ENCODE results near the gene HTR3D. TPM values are rescaled to one million over a fixed set of nuclear protein-coding genes. Genes with fewer than 3 reads are reported as not detected.

The HTR3D gene
- polyA plus RNA-seq, 3 donors: not detected

DNA sequence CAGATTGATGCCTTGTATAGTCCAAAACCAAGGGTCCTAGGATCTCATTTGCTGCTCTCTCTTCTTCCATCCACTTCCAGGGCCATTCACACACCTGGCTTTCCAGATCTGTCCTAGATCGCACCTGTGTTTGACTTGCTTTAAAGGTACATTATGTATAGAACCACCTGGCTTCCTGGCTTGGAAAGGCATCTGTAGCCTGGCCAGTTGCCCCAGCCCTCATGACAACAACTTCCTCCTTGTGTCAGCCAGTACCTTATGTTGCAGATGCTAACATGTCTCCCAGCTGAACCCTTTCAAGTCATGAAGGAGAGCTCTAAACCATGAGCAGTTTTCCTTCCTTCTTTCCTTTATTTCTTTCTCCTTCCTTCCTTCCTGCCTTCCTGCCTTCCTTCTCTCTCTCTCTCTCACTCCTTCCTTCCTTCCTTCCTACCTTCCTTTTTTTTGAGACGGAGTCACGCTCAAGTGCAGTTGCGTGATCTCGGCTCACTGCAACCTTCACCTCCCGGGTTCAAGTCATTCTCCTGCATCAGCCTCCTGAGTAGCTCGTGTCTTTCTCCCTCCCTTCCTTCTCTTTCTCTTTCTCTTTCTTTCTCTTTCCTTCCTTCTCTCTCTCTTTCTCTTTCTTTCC is 18.8 kb downstream of the HTR3D start:
- H3K4me1 Mint-ChIP-seq: peaks cover 3% of the 10 kb centered on the region
- WGBS (ENCODE audit: insufficient coverage): 66% methylated on average over 5 of the region's 7 CpGs

DNA sequence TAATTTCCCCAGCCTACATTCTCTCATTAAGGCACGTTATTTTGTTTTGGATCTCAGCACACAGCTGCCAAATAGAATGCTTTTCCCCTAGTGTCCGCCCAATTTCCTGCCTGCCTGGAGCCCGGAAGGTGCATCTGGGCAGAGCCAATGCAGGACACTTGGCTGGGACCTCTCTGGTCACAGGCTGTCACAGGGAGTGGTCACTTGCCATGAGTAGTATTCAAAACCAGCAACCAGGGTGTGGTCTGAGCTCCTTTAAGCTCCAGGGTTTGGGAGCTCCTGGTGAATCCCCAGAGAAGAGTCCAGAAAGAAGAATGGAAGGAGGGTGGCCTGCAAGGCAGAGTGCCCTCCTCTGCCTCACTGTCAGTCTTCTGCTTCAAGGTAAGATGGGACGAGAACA is 21.2 kb downstream of the HTR3D start, which contains the start of gene HTR3C:
Gene HTR3C (plus strand): TSS at position 281 of the 400 bp plus-strand sequence. CDS start 34 bp downstream, at position 315.
- no peaks in the 10 kb centered on the region for H3K79me2 ChIP-seq (ENCODE audit: insufficient read depth, low read length)
- no peak within 1 kb of the TSS for H2AFZ ChIP-seq (ENCODE audit: insufficient read depth, low read depth, low read length, poor library complexity, severe bottlenecking)
- Mint-ChIP-seq H3K4me3 (no peak within 1 kb of the TSS), H3K27me3 (ENCODE audit: low read depth in 3 of 3) (peaks cover 0 to 10% (median 8%) of the 10 kb centered on the region in 3 donors), H3K36me3 (no peaks in the 10 kb centered on the region), H3K4me1 (peaks cover 3% of the 10 kb centered on the region), H3K9me3 (no peaks in the 10 kb centered on the region), H3K27ac (peak within 1 kb of the TSS in 1 of 7 donors; percentile 5)
- WGBS (ENCODE audit: insufficient coverage): 53% methylated on average over 3 of the region's 4 CpGs
- H3K27ac ChIP-seq (ENCODE audit: low read depth in 1 of 2, low read length in 2 of 2): no peak within 1 kb of the TSS
- DNase-seq: no peak
- TF ChIP-seq, protein P1, sequence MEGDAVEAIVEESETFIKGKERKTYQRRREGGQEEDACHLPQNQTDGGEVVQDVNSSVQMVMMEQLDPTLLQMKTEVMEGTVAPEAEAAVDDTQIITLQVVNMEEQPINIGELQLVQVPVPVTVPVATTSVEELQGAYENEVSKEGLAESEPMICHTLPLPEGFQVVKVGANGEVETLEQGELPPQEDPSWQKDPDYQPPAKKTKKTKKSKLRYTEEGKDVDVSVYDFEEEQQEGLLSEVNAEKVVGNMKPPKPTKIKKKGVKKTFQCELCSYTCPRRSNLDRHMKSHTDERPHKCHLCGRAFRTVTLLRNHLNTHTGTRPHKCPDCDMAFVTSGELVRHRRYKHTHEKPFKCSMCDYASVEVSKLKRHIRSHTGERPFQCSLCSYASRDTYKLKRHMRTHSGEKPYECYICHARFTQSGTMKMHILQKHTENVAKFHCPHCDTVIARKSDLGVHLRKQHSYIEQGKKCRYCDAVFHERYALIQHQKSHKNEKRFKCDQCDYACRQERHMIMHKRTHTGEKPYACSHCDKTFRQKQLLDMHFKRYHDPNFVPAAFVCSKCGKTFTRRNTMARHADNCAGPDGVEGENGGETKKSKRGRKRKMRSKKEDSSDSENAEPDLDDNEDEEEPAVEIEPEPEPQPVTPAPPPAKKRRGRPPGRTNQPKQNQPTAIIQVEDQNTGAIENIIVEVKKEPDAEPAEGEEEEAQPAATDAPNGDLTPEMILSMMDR (IDR thresholded peaks at IDR 0.05): no peak
- no peak within 1 kb of the TSS for H3K4me2 ChIP-seq (replicated peaks; ENCODE audit: extremely low read depth, low read length, poor library complexity, severe bottlenecking)
- H3K4me1 ChIP-seq (ENCODE audit: control insufficient read depth in 1 of 2, insufficient read depth in 2 of 2, low read length in 2 of 2): no peaks in the 10 kb centered on the region
- H3K36me3 ChIP-seq (replicated peaks in 1 of 2; ENCODE audit: control insufficient read depth in 1 of 2, insufficient read depth in 2 of 2, low read length in 2 of 2): no peaks in the 10 kb centered on the region
- no peaks in the 10 kb centered on the region for H3K27me3 ChIP-seq (ENCODE audit: control insufficient read depth in 2 of 2, insufficient read depth in 2 of 2, low read length in 2 of 2)
- no peak within 1 kb of the TSS for H3K9ac ChIP-seq (ENCODE audit: insufficient read depth, low read length, poor library complexity, severe bottlenecking)
- H3K9me3 ChIP-seq (replicated peaks in 1 of 2; ENCODE audit: control insufficient read depth in 1 of 2, insufficient read depth in 1 of 2, low read length in 2 of 2): no peaks in the 10 kb centered on the region
- no peak within 1 kb of the TSS for H3K4me3 ChIP-seq (replicated peaks in 1 of 3; ENCODE audit: low read depth in 2 of 3, low read length in 3 of 3)
- no peaks in the 10 kb centered on the region for H4K20me1 ChIP-seq (ENCODE audit: insufficient read depth, low read length)
- intact Hi-C loops (cut with micrococcal nuclease): no loop called here

More for the DNA sequence above, 18.8 kb downstream of the HTR3D start:
- H3K27me3 Mint-ChIP-seq (ENCODE audit: low read depth in 3 of 3): peaks cover 0 to 10% (median 8%) of the 10 kb centered on the region in 3 donors
- Histone ChIP-seq H3K4me1 (ENCODE audit: control insufficient read depth in 1 of 2, insufficient read depth in 2 of 2, low read length in 2 of 2) (no peaks in the 10 kb centered on the region), H2AFZ (ENCODE audit: insufficient read depth, low read depth, low read length, poor library complexity, severe bottlenecking) (no peak overlapping the region), H3K4me2 (replicated peaks; ENCODE audit: extremely low read depth, low read length, poor library complexity, severe bottlenecking) (no peak overlapping the region), H3K27ac (ENCODE audit: low read depth in 1 of 2, low read length in 2 of 2) (no peak overlapping the region), H3K36me3 (replicated peaks in 1 of 2; ENCODE audit: control insufficient read depth in 1 of 2, insufficient read depth in 2 of 2, low read length in 2 of 2) (no peaks in the 10 kb centered on the region), H3K4me3 (replicated peaks in 1 of 3; ENCODE audit: low read depth in 2 of 3, low read length in 3 of 3) (no peak overlapping the region), H4K20me1 (ENCODE audit: insufficient read depth, low read length) (no peaks in the 10 kb centered on the region), H3K79me2 (ENCODE audit: insufficient read depth, low read length) (no peaks in the 10 kb centered on the region), H3K9me3 (replicated peaks in 1 of 2; ENCODE audit: control insufficient read depth in 1 of 2, insufficient read depth in 1 of 2, low read length in 2 of 2) (no peaks in the 10 kb centered on the region), H3K27me3 (ENCODE audit: control insufficient read depth in 2 of 2, insufficient read depth in 2 of 2, low read length in 2 of 2) (no peaks in the 10 kb centered on the region), H3K9ac (ENCODE audit: insufficient read depth, low read length, poor library complexity, severe bottlenecking) (no peak overlapping the region)
- no peak overlapping the region for H3K27ac Mint-ChIP-seq
- H3K4me3 Mint-ChIP-seq: peak overlapping the region in 1 of 2 donors; percentile 39
- DNase-seq: no peak
- no peaks in the 10 kb centered on the region for H3K36me3 Mint-ChIP-seq
- intact Hi-C loops (cut with micrococcal nuclease): no loop called here
- TF ChIP-seq, protein P1 (IDR thresholded peaks at IDR 0.05): no peak
- no peaks in the 10 kb centered on the region for H3K9me3 Mint-ChIP-seq

All from CD14-positive monocyte (primary cell).